HCT116 (cell line): Measurements from ENCODE around the gene CDC42BPB. TPM values are rescaled to one million over a fixed set of nuclear protein-coding genes. Genes with fewer than 3 reads are reported as not detected.

Experiments used
- ATAC-seq: fragments of 200-7000 bp; cut with Tn5 transposase; 2 replicates; pipeline ENCODE4 v1.9.1; 2020; ENCODE audit warnings: mild to moderate bottlenecking, moderate library complexity
- BruUV-seq: library from RNA; stranded (reverse); fragments of 400-500 nt; replicated peaks from 2 replicates; lab custom pipeline; 2021; lab: Mats Ljungman, UMichigan
- CTCF ChIA-PET: fragments of 300-600 bp; sonication (Branson Sonifier 250); formaldehyde crosslinking; loops from one replicate; lab custom pipeline; 2021; ENCODE audit warnings: antibody characterized with exemption; lab: Charles Lee
- POLR2A ChIA-PET: fragments of 300-600, 350-600 bp; sonication (Branson Sonifier 250); formaldehyde crosslinking; loops from one replicate; lab custom pipeline; 2021; ENCODE audit warnings: antibody characterized with exemption; lab: Charles Lee
- RAD21 ChIA-PET, 2 experiments: fragments of 300-600 bp; sonication (Branson Sonifier 250); formaldehyde crosslinking; loops; one replicate each; lab custom pipeline; 2023; ENCODE audit warnings: low total read pairs in 2 of 2; ENCODE audit not compliant: uncharacterized antibody in 2 of 2, unreplicated experiment in 2 of 2, low non-redundant PET in 1 of 2; lab: Charles Lee
- DNase-seq: peaks from one replicate; pipeline ENCODE4 v3.0.0-alpha.2; 2010; ENCODE audit warnings: low read depth, low spot score
- H2AFZ ChIP-seq: fragments of 200-600 bp; shearing (Covaris generic), sonication (generic); 2 replicates; pipeline ENCODE4 v1.6.1; 2017; ENCODE audit warnings: low read depth, mixed run types, mixed read lengths, antibody characterized with exemption, low read length; ENCODE audit not compliant: poor library complexity, severe bottlenecking
- H3K27ac ChIP-seq: 2 replicates; pipeline ENCODE4 v1.5.1; 2012; ENCODE audit warnings: low read depth, low read length
- H3K27me3 ChIP-seq: fragments of 200-600 bp; sonication (generic); 2 replicates; pipeline ENCODE4 v1.6.1; 2016; ENCODE audit warnings: mixed run types, low read length, mixed read lengths; ENCODE audit not compliant: insufficient read depth
- H3K36me3 ChIP-seq, 2 experiments: fragments of 200-500 bp in 1 of 2; fragments of 200-600 bp in 1 of 2; sonication (Bioruptor generic) in 1 of 2; sonication (generic) in 1 of 2; 2 replicates each; pipeline versions ENCODE4 v1.5.1 to v1.6.1; 2014 to 2016; ENCODE audit warnings: low read length in 2 of 2, inconsistent platforms in 1 of 2, mixed read lengths in 1 of 2, mixed run types in 1 of 2; ENCODE audit not compliant: insufficient read depth in 2 of 2, control insufficient read depth in 1 of 2
- H3K4me1 ChIP-seq, 2 experiments: fragments of 200-600 bp in 1 of 2; sonication (generic) in 1 of 2; 2 replicates each; pipeline versions ENCODE4 v1.5.1 to v1.6.1; 2012 to 2017; ENCODE audit warnings: low read length in 2 of 2, inconsistent platforms in 1 of 2, mild to moderate bottlenecking in 1 of 2, mixed read lengths in 1 of 2, mixed run types in 1 of 2, moderate library complexity in 1 of 2; ENCODE audit not compliant: insufficient read depth in 2 of 2, control insufficient read depth in 1 of 2
- H3K4me2 ChIP-seq: fragments of 200-600 bp; sonication (generic); 2 replicates; pipeline ENCODE4 v1.6.1; 2017; ENCODE audit warnings: mixed run types, low read length, mixed read lengths
- H3K4me3 ChIP-seq, 2 experiments: fragments of 200-600 bp in 1 of 2; sonication (generic) in 1 of 2; replicated peaks in 1 of 2; 2 replicates each; pipeline ENCODE4 v1.5.1; 2011 to 2016; ENCODE audit warnings: low read length in 2 of 2, control low read depth in 1 of 2, low read depth in 1 of 2, mild to moderate bottlenecking in 1 of 2, mixed read lengths in 1 of 2, mixed run types in 1 of 2
- H3K79me2 ChIP-seq: fragments of 200-600 bp; sonication (generic); 2 replicates; pipeline ENCODE4 v1.6.1; 2017; ENCODE audit warnings: mild to moderate bottlenecking, mixed run types, low read length, moderate library complexity, mixed read lengths; ENCODE audit not compliant: insufficient read depth
- H3K9ac ChIP-seq: fragments of 200-600 bp; sonication (generic); 2 replicates; pipeline ENCODE4 v1.6.1; 2016; ENCODE audit warnings: low read length, mixed read lengths
- H3K9me2 ChIP-seq: fragments of 200-600 bp; sonication (generic), shearing (Covaris generic); 2 replicates; pipeline ENCODE4 v1.6.1; 2017; ENCODE audit warnings: mixed run types, mild to moderate bottlenecking, moderate library complexity; ENCODE audit not compliant: insufficient read depth
- H3K9me3 ChIP-seq, 2 experiments: fragments of 200-500 bp in 1 of 2; fragments of 200-600 bp in 1 of 2; sonication (Bioruptor generic) in 1 of 2; sonication (generic) in 1 of 2; 2 replicates each; pipeline ENCODE4 v1.6.1; 2014 to 2017; ENCODE audit warnings: low read length in 2 of 2, mixed read lengths in 2 of 2, inconsistent platforms in 1 of 2, low read depth in 1 of 2, mild to moderate bottlenecking in 1 of 2, mixed run types in 1 of 2, moderate library complexity in 1 of 2; ENCODE audit not compliant: control insufficient read depth in 1 of 2, insufficient read depth in 1 of 2
- H4K20me1 ChIP-seq: fragments of 200-600 bp; sonication (generic), shearing (Covaris generic); 2 replicates; pipeline ENCODE4 v1.6.1; 2017; ENCODE audit warnings: mixed run types, mild to moderate bottlenecking, moderate library complexity; ENCODE audit not compliant: insufficient read depth
- CBX3 ChIP-seq: IDR thresholded peaks from 2 replicates; pipeline ENCODE4 v1.6.1; 2012; ENCODE audit warnings: low read depth
- CEBPB ChIP-seq: IDR thresholded peaks from 2 replicates; pipeline ENCODE4 v1.6.1; 2012; ENCODE audit warnings: low read depth
- ELF1 ChIP-seq: IDR thresholded peaks from 2 replicates; pipeline ENCODE4 v1.6.1; 2012; ENCODE audit warnings: low read depth, borderline replicate concordance
- EZH2 ChIP-seq: fragments of 200-600 bp; sonication (generic); IDR thresholded peaks from 2 replicates; pipeline ENCODE4 v1.6.1; 2017; ENCODE audit warnings: antibody characterized with exemption, mixed run types
- EZH2phosphoT487 ChIP-seq: fragments of 200-600 bp; IDR thresholded peaks from 2 replicates; pipeline ENCODE4 v1.6.1; 2018; ENCODE audit warnings: antibody characterized with exemption, borderline replicate concordance
- POLR2A ChIP-seq: IDR thresholded peaks from 2 replicates; pipeline ENCODE4 v1.7.0; 2011; ENCODE audit warnings: borderline replicate concordance; ENCODE audit not compliant: insufficient read depth, insufficient read length; ENCODE audit errors: extremely low read depth
- POLR2AphosphoS5 ChIP-seq: IDR thresholded peaks from 2 replicates; pipeline ENCODE4 v1.6.1; 2011; ENCODE audit warnings: mild to moderate bottlenecking, low read depth, low read length, moderate library complexity
- RAD21 ChIP-seq: IDR thresholded peaks from 2 replicates; pipeline ENCODE4 v1.6.1; 2012; ENCODE audit warnings: low read depth, mild to moderate bottlenecking
- SIN3A ChIP-seq: IDR thresholded peaks from 2 replicates; pipeline ENCODE4 v1.6.1; 2012; ENCODE audit warnings: low read depth
- SP1 ChIP-seq: IDR thresholded peaks from 2 replicates; pipeline ENCODE4 v1.6.1; 2012; ENCODE audit warnings: low read depth
- SRF ChIP-seq: IDR thresholded peaks from 2 replicates; pipeline ENCODE4 v1.6.1; 2012; ENCODE audit warnings: low read depth
- YY1 ChIP-seq: IDR thresholded peaks from 2 replicates; pipeline ENCODE4 v1.6.1; 2011; ENCODE audit warnings: low read length, low read depth, moderate library complexity, mild to moderate bottlenecking; ENCODE audit not compliant: insufficient replicate concordance; ENCODE audit errors: extremely low read depth
- intact Hi-C: fragments of 100-400 bp; cut with micrococcal nuclease; formaldehyde crosslinking; loops from 2 replicates; pipeline ENCODE4 v1.10.0; 2022
- total RNA-seq: library from RNA; stranded (reverse); gene quantifications from one replicate; pipeline ENCODE4 v1.2.1, GENCODE V29; 2021; ENCODE audit not compliant: unreplicated experiment
- TF ChIP-seq, protein P1 (sequence below), 3 experiments: fragments of 200-600 bp in 1 of 3; sonication (generic) in 1 of 3; IDR thresholded peaks in 2 of 3; conservative IDR thresholded peaks in 1 of 3; 2 replicates each; pipeline ENCODE4 v1.5.1; 2012 to 2017; ENCODE audit warnings: low read depth in 2 of 3, low read length in 2 of 3, antibody characterized with exemption in 1 of 3, borderline replicate concordance in 1 of 3, control low read depth in 1 of 3, mild to moderate bottlenecking in 1 of 3, mixed read lengths in 1 of 3, mixed run types in 1 of 3, moderate library complexity in 1 of 3; ENCODE audit not compliant: insufficient read depth in 1 of 3
- TF ChIP-seq, protein P2 (sequence below): IDR thresholded peaks from 2 replicates; pipeline ENCODE4 v1.6.1; 2012
- TF ChIP-seq, protein P3 (sequence below): IDR thresholded peaks from 2 replicates; pipeline ENCODE4 v1.6.1; 2012; ENCODE audit warnings: low read depth

The CDC42BPB gene
- total RNA-seq, 1 experiment from 2014 or later, result 85.6 TPM

DNA sequence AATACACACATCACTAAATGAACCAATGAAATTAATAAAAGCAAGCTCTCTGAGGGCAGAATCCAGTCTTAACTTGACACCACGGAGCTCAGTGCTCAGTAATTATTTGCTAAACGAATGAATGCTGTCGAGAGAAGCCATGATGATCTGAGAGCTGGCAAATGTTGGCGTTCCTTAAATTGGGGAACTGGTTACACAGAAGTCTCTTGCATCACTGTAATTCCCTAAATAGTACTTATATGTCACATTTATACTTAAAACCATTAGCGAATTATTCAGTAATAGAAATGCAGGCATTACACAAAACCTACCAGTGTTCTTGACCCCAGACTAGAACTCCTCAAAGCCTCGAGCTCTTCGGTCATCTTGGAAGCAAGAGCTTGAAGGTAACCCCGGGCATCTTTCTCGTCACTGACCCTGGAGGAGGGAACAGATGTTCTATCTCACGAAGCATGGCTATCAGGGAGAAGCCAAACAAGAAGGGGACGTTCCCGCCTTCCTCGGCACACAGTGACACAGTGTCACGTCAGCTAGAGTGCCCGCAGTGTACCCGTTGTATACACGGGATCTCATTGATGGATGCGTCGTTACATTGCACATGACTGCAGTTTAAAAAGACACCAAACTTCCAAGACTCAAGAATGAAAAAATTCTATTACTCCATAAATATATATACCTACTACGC is 91.2 kb downstream of the CDC42BPB start:
- no peak for DNase-seq
- Histone ChIP-seq H2AFZ (no peak overlapping the region), H3K36me3 (peaks cover 34 to 51% of the 10 kb centered on the region in 2 experiments), H4K20me1 (no peaks in the 10 kb centered on the region)
- no peak for ATAC-seq
- POLR2A ChIA-PET, result no interaction called here
- intact Hi-C loops, result no loop called here
- TF ChIP-seq SP1 (no peak), CBX3 (no peak), YY1 (no peak), CEBPB (no peak)
- TF ChIP-seq, all 23 proteins: peak for 0
- CTCF ChIA-PET, result no interaction called here
- no TSS peak for BruUV-seq
- Histone ChIP-seq H3K9me2 (no peaks in the 10 kb centered on the region), H3K79me2 (no peaks in the 10 kb centered on the region), H3K4me1 (no peaks in the 10 kb centered on the region), H3K9me3 (no peaks in the 10 kb centered on the region), H3K4me3 (no peak overlapping the region), H3K4me2 (no peak overlapping the region), H3K27ac (no peak overlapping the region), H3K9ac (no peak overlapping the region), H3K27me3 (no peaks in the 10 kb centered on the region)
- RAD21 ChIA-PET, result no interaction called here

DNA sequence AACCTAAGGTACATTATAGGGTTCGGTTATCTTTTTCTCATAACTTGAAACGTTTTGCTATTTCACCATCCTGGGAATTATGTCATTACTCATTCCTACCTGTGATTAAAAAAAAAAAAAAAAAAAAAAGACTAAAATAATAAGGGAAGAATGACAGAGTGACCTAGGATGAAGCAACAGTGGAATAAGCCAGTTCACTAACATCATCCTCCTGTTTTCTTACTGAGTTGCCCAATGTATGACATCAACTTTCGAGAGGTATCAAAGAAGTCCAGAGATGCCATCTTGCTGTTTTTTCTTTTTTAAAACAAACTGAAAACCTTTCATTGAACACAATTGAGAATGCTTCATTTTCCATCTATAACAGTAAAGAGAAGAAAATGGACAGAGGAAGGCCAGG is 92.1 kb downstream of the CDC42BPB start:
- intact Hi-C loops, result no loop called here
- Histone ChIP-seq H3K27me3 (no peaks in the 10 kb centered on the region), H4K20me1 (no peaks in the 10 kb centered on the region), H3K79me2 (no peaks in the 10 kb centered on the region), H3K9ac (no peak overlapping the region), H3K9me2 (no peaks in the 10 kb centered on the region), H3K4me2 (no peak overlapping the region), H3K27ac (no peak overlapping the region), H2AFZ (no peak overlapping the region), H3K9me3 (no peaks in the 10 kb centered on the region), H3K36me3 (peaks cover 27 to 47% of the 10 kb centered on the region in 2 experiments), H3K4me1 (no peaks in the 10 kb centered on the region), H3K4me3 (no peak overlapping the region)
- ChIA-PET POLR2A (no interaction called here), RAD21 (no interaction called here), CTCF (no interaction called here)
- ATAC-seq, result no peak
- no peak for TF ChIP-seq POLR2AphosphoS5
- no peak for TF ChIP-seq SRF
- no peak for TF ChIP-seq SIN3A
- no peak for TF ChIP-seq CBX3
- TF ChIP-seq, protein P1, sequence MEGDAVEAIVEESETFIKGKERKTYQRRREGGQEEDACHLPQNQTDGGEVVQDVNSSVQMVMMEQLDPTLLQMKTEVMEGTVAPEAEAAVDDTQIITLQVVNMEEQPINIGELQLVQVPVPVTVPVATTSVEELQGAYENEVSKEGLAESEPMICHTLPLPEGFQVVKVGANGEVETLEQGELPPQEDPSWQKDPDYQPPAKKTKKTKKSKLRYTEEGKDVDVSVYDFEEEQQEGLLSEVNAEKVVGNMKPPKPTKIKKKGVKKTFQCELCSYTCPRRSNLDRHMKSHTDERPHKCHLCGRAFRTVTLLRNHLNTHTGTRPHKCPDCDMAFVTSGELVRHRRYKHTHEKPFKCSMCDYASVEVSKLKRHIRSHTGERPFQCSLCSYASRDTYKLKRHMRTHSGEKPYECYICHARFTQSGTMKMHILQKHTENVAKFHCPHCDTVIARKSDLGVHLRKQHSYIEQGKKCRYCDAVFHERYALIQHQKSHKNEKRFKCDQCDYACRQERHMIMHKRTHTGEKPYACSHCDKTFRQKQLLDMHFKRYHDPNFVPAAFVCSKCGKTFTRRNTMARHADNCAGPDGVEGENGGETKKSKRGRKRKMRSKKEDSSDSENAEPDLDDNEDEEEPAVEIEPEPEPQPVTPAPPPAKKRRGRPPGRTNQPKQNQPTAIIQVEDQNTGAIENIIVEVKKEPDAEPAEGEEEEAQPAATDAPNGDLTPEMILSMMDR (IDR thresholded peaks at IDR 0.05 in 2 of 3, conservative IDR thresholded peaks at IDR 0.05 in 1 of 3; ENCODE audit: borderline replicate concordance in 1 of 3, insufficient read depth in 1 of 3, low read depth in 2 of 3, low read length in 2 of 3), result no peak
- no peak for TF ChIP-seq ELF1
- TF ChIP-seq EZH2, result no peak
- TF ChIP-seq EZH2phosphoT487, result no peak
- TF ChIP-seq, protein P2, sequence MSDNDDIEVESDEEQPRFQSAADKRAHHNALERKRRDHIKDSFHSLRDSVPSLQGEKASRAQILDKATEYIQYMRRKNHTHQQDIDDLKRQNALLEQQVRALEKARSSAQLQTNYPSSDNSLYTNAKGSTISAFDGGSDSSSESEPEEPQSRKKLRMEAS, result no peak
- TF ChIP-seq POLR2A, result no peak
- TF ChIP-seq SP1, result no peak
- TF ChIP-seq, protein P3, sequence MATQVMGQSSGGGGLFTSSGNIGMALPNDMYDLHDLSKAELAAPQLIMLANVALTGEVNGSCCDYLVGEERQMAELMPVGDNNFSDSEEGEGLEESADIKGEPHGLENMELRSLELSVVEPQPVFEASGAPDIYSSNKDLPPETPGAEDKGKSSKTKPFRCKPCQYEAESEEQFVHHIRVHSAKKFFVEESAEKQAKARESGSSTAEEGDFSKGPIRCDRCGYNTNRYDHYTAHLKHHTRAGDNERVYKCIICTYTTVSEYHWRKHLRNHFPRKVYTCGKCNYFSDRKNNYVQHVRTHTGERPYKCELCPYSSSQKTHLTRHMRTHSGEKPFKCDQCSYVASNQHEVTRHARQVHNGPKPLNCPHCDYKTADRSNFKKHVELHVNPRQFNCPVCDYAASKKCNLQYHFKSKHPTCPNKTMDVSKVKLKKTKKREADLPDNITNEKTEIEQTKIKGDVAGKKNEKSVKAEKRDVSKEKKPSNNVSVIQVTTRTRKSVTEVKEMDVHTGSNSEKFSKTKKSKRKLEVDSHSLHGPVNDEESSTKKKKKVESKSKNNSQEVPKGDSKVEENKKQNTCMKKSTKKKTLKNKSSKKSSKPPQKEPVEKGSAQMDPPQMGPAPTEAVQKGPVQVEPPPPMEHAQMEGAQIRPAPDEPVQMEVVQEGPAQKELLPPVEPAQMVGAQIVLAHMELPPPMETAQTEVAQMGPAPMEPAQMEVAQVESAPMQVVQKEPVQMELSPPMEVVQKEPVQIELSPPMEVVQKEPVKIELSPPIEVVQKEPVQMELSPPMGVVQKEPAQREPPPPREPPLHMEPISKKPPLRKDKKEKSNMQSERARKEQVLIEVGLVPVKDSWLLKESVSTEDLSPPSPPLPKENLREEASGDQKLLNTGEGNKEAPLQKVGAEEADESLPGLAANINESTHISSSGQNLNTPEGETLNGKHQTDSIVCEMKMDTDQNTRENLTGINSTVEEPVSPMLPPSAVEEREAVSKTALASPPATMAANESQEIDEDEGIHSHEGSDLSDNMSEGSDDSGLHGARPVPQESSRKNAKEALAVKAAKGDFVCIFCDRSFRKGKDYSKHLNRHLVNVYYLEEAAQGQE, result no peak
- no peak for TF ChIP-seq RAD21
- BruUV-seq, result no TSS peak
- no peak for DNase-seq
